Measurements from ENCODE around the gene CCL1. TPM values are rescaled to one million over a fixed set of nuclear protein-coding genes. Genes with fewer than 3 reads are reported as not detected.

The CCL1 gene
- polyA plus RNA-seq (2013, experiment 1 of 2) = not detected
- not detected for polyA plus RNA-seq (2013, experiment 2 of 2)

GRCh38 chr17:34363183-34363661 lies at the start of gene CCL1:
CCL1 (minus strand) TSS chr17:34363233; CDS start chr17:34363161, 72 bp downstream.
- no peak within 1 kb of the TSS for H3K27ac ChIP-seq (ENCODE audit: low read depth, low read length, severe bottlenecking)
- H3K4me3 ChIP-seq (ENCODE audit: extremely low read depth, insufficient read depth, low read length, poor library complexity, severe bottlenecking) = no peak within 1 kb of the TSS
- no peaks in the 10 kb centered on the region for H3K36me3 ChIP-seq (ENCODE audit: control insufficient read depth, insufficient read depth, low read length)
- no peaks in the 10 kb centered on the region for H3K9me3 ChIP-seq (ENCODE audit: control insufficient read depth, low read length)
- H3K4me1 ChIP-seq (ENCODE audit: control insufficient read depth, insufficient read depth, low read length, poor library complexity, severe bottlenecking) = peaks cover 2% of the 10 kb centered on the region
- WGBS, 2 experiments (ENCODE audit: insufficient coverage in 2 of 2) = 63 to 80% methylated on average over 1 to 3 of the region's 5 CpGs

- 90 to 95% methylated on average over 3 to 7 of the region's 7 CpGs for WGBS, 2 experiments (ENCODE audit: insufficient coverage in 2 of 2)
- Histone ChIP-seq H3K27ac (ENCODE audit: low read depth, low read length, severe bottlenecking) (no peak overlapping the region), H3K9me3 (ENCODE audit: control insufficient read depth, low read length) (no peaks in the 10 kb centered on the region), H3K4me3 (ENCODE audit: extremely low read depth, insufficient read depth, low read length, poor library complexity, severe bottlenecking) (no peak overlapping the region), H3K36me3 (ENCODE audit: control insufficient read depth, insufficient read depth, low read length) (no peaks in the 10 kb centered on the region), H3K4me1 (ENCODE audit: control insufficient read depth, insufficient read depth, low read length, poor library complexity, severe bottlenecking) (no peaks in the 10 kb centered on the region)
Observed at GRCh38 chr17:34412534-34412933, 49.5 kb upstream of the CCL1 start.

GRCh38 chr17:34411646-34412421 lies 48.8 kb upstream of the CCL1 start:
- H3K36me3 ChIP-seq (ENCODE audit: control insufficient read depth, insufficient read depth, low read length) = no peaks in the 10 kb centered on the region
- WGBS, 2 experiments (ENCODE audit: insufficient coverage in 2 of 2) = 80% methylated on average over 1 of the region's 5 CpGs; no CpG with 5 or more reads in 1 of the 2 experiments
- H3K27ac ChIP-seq (ENCODE audit: low read depth, low read length, severe bottlenecking) = no peak overlapping the region
- no peak overlapping the region for H3K4me3 ChIP-seq (ENCODE audit: extremely low read depth, insufficient read depth, low read length, poor library complexity, severe bottlenecking)
- no peaks in the 10 kb centered on the region for H3K4me1 ChIP-seq (ENCODE audit: control insufficient read depth, insufficient read depth, low read length, poor library complexity, severe bottlenecking)
- H3K9me3 ChIP-seq (ENCODE audit: control insufficient read depth, low read length) = no peaks in the 10 kb centered on the region

GRCh38 chr17:34409352-34409751 lies 46.3 kb upstream of the CCL1 start:
- 87 to 96% methylated on average over 3 of the region's 4 CpGs for WGBS, 2 experiments (ENCODE audit: insufficient coverage in 2 of 2)
- Histone ChIP-seq H3K36me3 (ENCODE audit: control insufficient read depth, insufficient read depth, low read length) (no peaks in the 10 kb centered on the region), H3K9me3 (ENCODE audit: control insufficient read depth, low read length) (no peaks in the 10 kb centered on the region), H3K4me1 (ENCODE audit: control insufficient read depth, insufficient read depth, low read length, poor library complexity, severe bottlenecking) (no peaks in the 10 kb centered on the region), H3K4me3 (ENCODE audit: extremely low read depth, insufficient read depth, low read length, poor library complexity, severe bottlenecking) (no peak overlapping the region), H3K27ac (ENCODE audit: low read depth, low read length, severe bottlenecking) (no peak overlapping the region)

GRCh38 chr17:34408439-34408838 lies 45.4 kb upstream of the CCL1 start:
- 70 to 100% methylated on average over 1 of the region's 1 CpG for WGBS, 2 experiments (ENCODE audit: insufficient coverage in 2 of 2)
- H3K36me3 ChIP-seq (ENCODE audit: control insufficient read depth, insufficient read depth, low read length) = no peaks in the 10 kb centered on the region
- H3K4me3 ChIP-seq (ENCODE audit: extremely low read depth, insufficient read depth, low read length, poor library complexity, severe bottlenecking) = no peak overlapping the region
- no peaks in the 10 kb centered on the region for H3K9me3 ChIP-seq (ENCODE audit: control insufficient read depth, low read length)
- no peak overlapping the region for H3K27ac ChIP-seq (ENCODE audit: low read depth, low read length, severe bottlenecking)
- H3K4me1 ChIP-seq (ENCODE audit: control insufficient read depth, insufficient read depth, low read length, poor library complexity, severe bottlenecking) = no peaks in the 10 kb centered on the region

GRCh38 chr17:34406226-34406625 lies 43.2 kb upstream of the CCL1 start:
- WGBS, 2 experiments (ENCODE audit: insufficient coverage in 2 of 2) = 88 to 92% methylated on average over 3 to 4 of the region's 6 CpGs
- Histone ChIP-seq H3K4me3 (ENCODE audit: extremely low read depth, insufficient read depth, low read length, poor library complexity, severe bottlenecking) (no peak overlapping the region), H3K36me3 (ENCODE audit: control insufficient read depth, insufficient read depth, low read length) (no peaks in the 10 kb centered on the region), H3K27ac (ENCODE audit: low read depth, low read length, severe bottlenecking) (no peak overlapping the region), H3K4me1 (ENCODE audit: control insufficient read depth, insufficient read depth, low read length, poor library complexity, severe bottlenecking) (no peaks in the 10 kb centered on the region), H3K9me3 (ENCODE audit: control insufficient read depth, low read length) (no peaks in the 10 kb centered on the region)

GRCh38 chr17:34403006-34403405 lies 40.0 kb upstream of the CCL1 start:
- H3K9me3 ChIP-seq (ENCODE audit: control insufficient read depth, low read length) = no peaks in the 10 kb centered on the region

GRCh38 chr17:34401165-34401564 lies 38.1 kb upstream of the CCL1 start:
- no peaks in the 10 kb centered on the region for H3K4me1 ChIP-seq (ENCODE audit: control insufficient read depth, insufficient read depth, low read length, poor library complexity, severe bottlenecking)
- no peaks in the 10 kb centered on the region for H3K36me3 ChIP-seq (ENCODE audit: control insufficient read depth, insufficient read depth, low read length)
- 84 to 86% methylated on average over 4 to 5 of the region's 5 CpGs for WGBS, 2 experiments (ENCODE audit: insufficient coverage in 2 of 2)
- H3K9me3 ChIP-seq (ENCODE audit: control insufficient read depth, low read length) = no peaks in the 10 kb centered on the region
- no peak overlapping the region for H3K27ac ChIP-seq (ENCODE audit: low read depth, low read length, severe bottlenecking)
- H3K4me3 ChIP-seq (ENCODE audit: extremely low read depth, insufficient read depth, low read length, poor library complexity, severe bottlenecking) = no peak overlapping the region

More at GRCh38 chr17:34403006-34403405, 40.0 kb upstream of the CCL1 start:
- Histone ChIP-seq H3K4me3 (ENCODE audit: extremely low read depth, insufficient read depth, low read length, poor library complexity, severe bottlenecking) (no peak overlapping the region), H3K27ac (ENCODE audit: low read depth, low read length, severe bottlenecking) (no peak overlapping the region), H3K36me3 (ENCODE audit: control insufficient read depth, insufficient read depth, low read length) (no peaks in the 10 kb centered on the region), H3K4me1 (ENCODE audit: control insufficient read depth, insufficient read depth, low read length, poor library complexity, severe bottlenecking) (no peaks in the 10 kb centered on the region)
- 60% methylated on average over 1 of the region's 4 CpGs; no CpG with 5 or more reads in 1 of the 2 experiments for WGBS, 2 experiments (ENCODE audit: insufficient coverage in 2 of 2)

- no peak overlapping the region for H3K4me3 ChIP-seq (ENCODE audit: extremely low read depth, insufficient read depth, low read length, poor library complexity, severe bottlenecking)
- no peak overlapping the region for H3K27ac ChIP-seq (ENCODE audit: low read depth, low read length, severe bottlenecking)
- H3K4me1 ChIP-seq (ENCODE audit: control insufficient read depth, insufficient read depth, low read length, poor library complexity, severe bottlenecking) = no peaks in the 10 kb centered on the region
- no peaks in the 10 kb centered on the region for H3K36me3 ChIP-seq (ENCODE audit: control insufficient read depth, insufficient read depth, low read length)
- H3K9me3 ChIP-seq (ENCODE audit: control insufficient read depth, low read length) = no peaks in the 10 kb centered on the region
- 85 to 89% methylated on average over 9 of the region's 10 CpGs for WGBS, 2 experiments (ENCODE audit: insufficient coverage in 2 of 2)
Observed at GRCh38 chr17:34400301-34400931, 37.4 kb upstream of the CCL1 start.

GRCh38 chr17:34399725-34400124 lies 36.7 kb upstream of the CCL1 start:
- no peaks in the 10 kb centered on the region for H3K9me3 ChIP-seq (ENCODE audit: control insufficient read depth, low read length)
- no peak overlapping the region for H3K4me3 ChIP-seq (ENCODE audit: extremely low read depth, insufficient read depth, low read length, poor library complexity, severe bottlenecking)
- no peaks in the 10 kb centered on the region for H3K36me3 ChIP-seq (ENCODE audit: control insufficient read depth, insufficient read depth, low read length)
- WGBS, 2 experiments (ENCODE audit: insufficient coverage in 2 of 2) = no CpG with 5 or more reads among the region's 1 CpG
- H3K27ac ChIP-seq (ENCODE audit: low read depth, low read length, severe bottlenecking) = no peak overlapping the region
- no peaks in the 10 kb centered on the region for H3K4me1 ChIP-seq (ENCODE audit: control insufficient read depth, insufficient read depth, low read length, poor library complexity, severe bottlenecking)

- H3K9me3 ChIP-seq (ENCODE audit: control insufficient read depth, low read length) = no peaks in the 10 kb centered on the region
- WGBS, 2 experiments (ENCODE audit: insufficient coverage in 2 of 2) = 76 to 85% methylated on average over 2 of the region's 2 CpGs
- H3K36me3 ChIP-seq (ENCODE audit: control insufficient read depth, insufficient read depth, low read length) = no peaks in the 10 kb centered on the region
- no peaks in the 10 kb centered on the region for H3K4me1 ChIP-seq (ENCODE audit: control insufficient read depth, insufficient read depth, low read length, poor library complexity, severe bottlenecking)
- no peak overlapping the region for H3K27ac ChIP-seq (ENCODE audit: low read depth, low read length, severe bottlenecking)
- no peak overlapping the region for H3K4me3 ChIP-seq (ENCODE audit: extremely low read depth, insufficient read depth, low read length, poor library complexity, severe bottlenecking)
Observed at GRCh38 chr17:34398990-34399389, 36.0 kb upstream of the CCL1 start.

Measured in mesodermal cell (in vitro differentiated cells).